A549 treated with DMSO at 1 μM for 4 hours (cell line): ENCODE measurements around the gene OR6B2. TPM values are rescaled to one million over a fixed set of nuclear protein-coding genes. Genes with fewer than 3 reads are reported as not detected.

Experiments
- total RNA-seq: library from RNA; stranded (reverse); fragments of 200-300 nt; extraction: Qiagen RNA extraction; gene quantifications from 5 replicates; pipeline ENCODE4 v1.2.3, GENCODE V29; 2022; ENCODE audit warnings: low read depth

Gene OR6B2
- not detected in 5 replicates for total RNA-seq

GRCh38 chr2:240030379-240031094 is at the start of gene OR6B2:
Gene OR6B2, minus strand, starts transcription at chr2:240030429. Its CDS starts 0 bp downstream, at chr2:240030429.

GRCh38 chr2:240053173-240054155 is 23.2 kb upstream of the OR6B2 start, which contains the start of gene OR6B3:
Gene OR6B3, minus strand, starts transcription at chr2:240053521.

Other genes starting within 250 kb of the OR6B2 start
- 124 to 147 TPM (median 129 TPM) in 5 replicates for gene NDUFA10, start 5.1 kb downstream of the OR6B2 start, total RNA-seq
- not detected in 5 replicates for gene OR6B3, start 23.1 kb upstream of the OR6B2 start, total RNA-seq
- gene COPS9, start 105.9 kb upstream of the OR6B2 start, total RNA-seq: 243 to 298 TPM (median 272 TPM) in 5 replicates
- 0.21 TPM in 1 of 5 replicates, not detected in the others for gene OTOS, start 110.2 kb upstream of the OR6B2 start, total RNA-seq